Ammon's horn (tissue), 1 donor: Measurements from ENCODE around the gene UCKL1.

Experiments
- DNase-seq: peaks from one replicate; pipeline ENCODE4 v3.0.0-alpha.2; 2016; ENCODE audit warnings: low spot score

Gene UCKL1

GRCh38 chr20:63890201-63890576 lies 66.0 kb downstream of the UCKL1 start:
- no peak for DNase-seq
